Activated naive CD4-positive, alpha-beta T cell treated with Interleukin-2 at 50 U/mL for 16 hours (primary cell): ENCODE data around the gene FOXN1.
A peak's percentile ranks its signal among the peaks of the same experiment; 100 is the strongest.

ENCODE experiments used
- DNase-seq: peaks from one replicate; pipeline ENCODE4 v3.0.0-alpha.2; 2020

Gene FOXN1

DNA sequence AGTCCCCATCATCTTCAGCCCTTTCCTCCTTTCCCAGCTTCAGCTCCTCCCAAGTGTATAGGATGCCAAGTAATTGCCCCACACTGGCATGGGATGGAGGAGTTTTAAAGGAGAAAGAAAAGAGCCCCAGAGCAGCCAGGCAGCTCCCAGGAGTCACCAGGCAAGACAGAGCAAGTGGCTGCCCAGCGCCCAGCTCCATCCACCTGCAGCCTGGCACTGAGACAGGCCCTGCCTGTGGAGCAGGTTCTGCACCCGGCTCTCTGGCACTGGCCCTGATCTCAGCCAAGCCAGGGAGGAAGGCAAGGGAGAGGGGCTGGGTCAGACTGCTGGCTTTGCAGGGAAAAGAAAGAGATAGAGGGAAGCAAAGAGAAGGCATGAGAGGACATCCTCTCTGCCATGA is 21.7 kb downstream of the FOXN1 start:
- DNase-seq = no peak

DNA sequence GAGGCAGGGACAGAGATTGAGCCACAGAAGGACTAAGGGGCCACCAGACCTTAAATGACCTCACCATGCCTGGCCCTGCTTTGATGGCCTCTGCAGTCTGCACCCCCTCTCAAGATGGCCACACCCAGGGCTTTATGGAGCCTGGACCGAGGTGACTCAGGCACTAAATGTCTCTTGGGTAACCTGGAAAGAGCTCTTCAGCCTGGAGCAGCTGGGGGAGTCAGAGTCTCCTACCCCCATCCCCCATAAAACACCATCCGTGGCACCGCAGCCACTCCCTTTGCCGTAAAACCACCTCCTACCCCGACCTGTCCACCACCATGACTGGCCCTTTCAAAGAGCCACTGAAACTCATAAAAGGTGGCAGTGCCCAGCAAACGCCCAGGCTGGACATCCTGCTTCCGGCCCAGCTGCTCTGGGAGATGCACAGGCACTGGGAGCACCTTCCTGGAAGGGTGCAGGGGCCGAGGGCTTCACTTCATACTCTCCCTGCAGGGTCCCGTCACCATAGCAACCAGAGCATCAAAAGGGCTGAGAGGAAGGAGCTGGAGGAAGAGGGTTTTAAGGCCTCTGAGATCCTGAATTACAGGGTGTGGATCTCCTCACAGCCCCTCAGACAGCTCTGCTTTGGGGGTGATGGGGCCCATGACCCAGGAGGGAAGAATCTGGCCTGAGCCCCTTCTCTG is 22.3 kb downstream of the FOXN1 start:
- DNase-seq = no peak

DNA sequence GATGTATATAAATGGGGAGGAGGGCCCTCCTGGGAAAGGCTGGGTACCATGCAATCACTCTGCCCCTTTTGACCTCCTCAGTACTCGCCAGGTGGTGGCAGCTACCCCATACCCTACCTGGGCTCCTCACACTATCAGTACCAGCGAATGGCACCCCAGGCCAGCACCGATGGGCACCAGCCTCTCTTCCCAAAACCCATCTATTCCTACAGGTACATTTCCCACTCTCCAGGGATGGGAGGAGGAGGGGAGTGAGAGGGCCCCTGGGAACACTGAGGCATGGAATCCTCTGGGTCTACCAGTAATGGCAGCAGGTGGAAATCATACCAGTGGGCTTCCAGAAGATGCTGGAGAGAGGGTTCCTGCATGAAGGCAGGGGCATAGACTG is 22.9 kb downstream of the FOXN1 start:
- no peak for DNase-seq

DNA sequence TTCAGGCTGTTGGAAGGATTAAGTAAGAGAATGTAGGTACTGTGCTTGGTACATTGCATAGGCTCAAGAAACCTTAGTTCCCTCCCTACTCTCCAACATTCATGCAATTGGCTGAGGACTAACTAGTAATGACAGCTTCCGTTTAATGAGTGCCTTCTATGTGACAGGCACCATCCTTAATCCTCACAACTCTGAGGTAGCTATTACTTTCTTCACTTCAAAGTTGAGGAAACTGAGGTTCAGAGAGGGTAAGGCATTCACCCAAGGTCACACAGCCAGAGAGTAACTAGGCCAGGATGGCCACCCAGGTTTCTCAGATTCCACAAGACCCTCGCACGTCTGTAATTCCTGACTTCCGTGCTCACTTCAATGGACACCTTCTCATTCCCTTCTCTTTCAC is 24.1 kb downstream of the FOXN1 start:
- DNase-seq = no peak

DNA sequence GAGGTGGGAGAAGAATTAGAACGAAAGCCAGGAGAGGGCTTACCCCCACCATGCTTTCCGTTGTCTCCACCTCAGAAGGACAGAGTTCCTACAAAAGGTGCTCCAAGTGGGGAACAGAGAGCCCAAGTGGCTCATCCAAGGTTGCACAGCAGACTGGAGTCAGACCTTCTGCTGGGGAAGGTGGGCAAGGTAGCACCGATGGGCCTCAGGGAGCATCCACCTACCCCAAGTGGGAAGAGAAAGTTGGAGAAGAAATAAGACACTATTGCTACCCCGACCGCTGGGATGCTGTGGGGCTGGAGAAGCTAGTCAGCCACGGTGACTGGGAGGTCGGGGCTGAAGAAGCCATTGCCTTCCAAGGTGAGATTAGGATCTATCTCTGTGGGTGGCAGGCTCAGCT is 24.8 kb downstream of the FOXN1 start:
- DNase-seq = no peak

DNA sequence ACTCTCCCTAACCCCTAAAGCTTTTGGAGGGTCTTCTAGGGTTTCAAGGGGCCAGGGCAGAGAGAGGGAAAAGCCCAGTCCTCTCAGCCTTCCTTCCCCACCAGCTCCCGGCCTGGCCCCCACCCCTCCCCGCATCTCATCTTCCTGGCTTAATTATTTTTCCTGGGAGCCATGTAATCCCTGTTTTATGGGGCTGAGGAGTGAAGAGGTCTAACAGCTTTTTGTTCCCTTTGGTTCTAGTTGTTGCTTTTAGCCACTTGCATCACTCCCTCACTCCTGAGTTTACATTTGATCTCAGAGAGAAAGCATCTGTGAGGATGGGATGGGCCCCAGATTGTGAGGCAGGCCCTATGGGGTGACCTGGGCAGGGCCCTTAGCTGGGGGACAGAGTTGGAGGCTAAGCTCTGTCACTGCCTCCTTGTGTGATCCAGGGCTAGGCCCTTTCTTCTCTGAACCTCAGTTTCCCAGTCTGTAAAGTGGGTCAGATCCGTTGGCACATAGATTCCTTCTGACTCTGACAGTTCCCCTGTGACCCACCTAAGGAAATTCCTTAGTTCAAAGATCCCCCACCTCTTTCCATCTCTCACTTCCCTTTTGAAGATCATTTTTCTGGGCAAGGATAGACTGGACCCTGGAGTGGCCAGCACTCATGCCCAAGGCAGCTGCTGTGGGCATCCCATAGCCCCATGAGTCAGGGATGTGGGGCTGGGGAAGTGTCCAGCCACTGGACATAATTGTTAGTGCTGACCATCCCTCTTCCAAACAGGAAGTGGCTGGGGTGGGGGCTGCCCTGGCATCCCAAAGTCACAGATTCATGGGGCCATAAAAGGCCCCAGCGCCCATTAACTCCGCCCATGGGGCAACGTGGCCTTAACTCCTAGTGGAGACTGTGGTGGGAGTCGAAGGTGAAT is 26.2 kb downstream of the FOXN1 start:
- no peak for DNase-seq

DNA sequence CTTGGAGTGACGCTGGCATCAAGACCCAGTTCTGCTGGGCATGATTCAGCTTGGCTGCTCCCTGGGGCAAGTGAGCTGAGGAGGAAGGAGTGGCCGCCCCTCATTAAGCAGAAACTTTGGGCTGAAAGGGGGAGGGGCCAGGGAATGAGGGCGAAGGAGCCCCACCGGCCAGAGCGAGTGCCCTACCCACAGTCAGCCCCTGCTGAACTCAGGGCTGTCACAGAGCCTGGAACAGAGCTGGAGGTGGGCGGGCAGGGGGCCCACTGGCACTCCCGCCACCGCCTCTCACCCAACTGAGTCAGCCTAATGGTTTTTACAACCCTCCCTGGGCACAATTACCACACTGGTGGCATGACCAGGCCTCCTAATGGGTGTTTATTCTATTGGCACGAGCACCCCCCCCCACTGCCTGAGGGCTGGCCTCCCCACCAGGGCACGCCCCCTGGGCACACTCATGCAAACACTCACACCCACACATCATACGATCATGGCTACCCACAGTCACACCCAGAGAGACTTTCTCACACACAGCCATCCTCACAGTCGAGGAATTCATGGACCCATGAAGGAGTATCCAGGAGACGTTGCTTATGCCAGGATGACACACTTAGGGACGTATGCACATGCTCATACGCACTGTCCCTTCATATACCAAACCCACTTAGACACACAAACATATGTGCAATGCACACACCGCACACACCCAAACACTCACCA is 27.1 kb downstream of the FOXN1 start:
- no peak for DNase-seq

DNA sequence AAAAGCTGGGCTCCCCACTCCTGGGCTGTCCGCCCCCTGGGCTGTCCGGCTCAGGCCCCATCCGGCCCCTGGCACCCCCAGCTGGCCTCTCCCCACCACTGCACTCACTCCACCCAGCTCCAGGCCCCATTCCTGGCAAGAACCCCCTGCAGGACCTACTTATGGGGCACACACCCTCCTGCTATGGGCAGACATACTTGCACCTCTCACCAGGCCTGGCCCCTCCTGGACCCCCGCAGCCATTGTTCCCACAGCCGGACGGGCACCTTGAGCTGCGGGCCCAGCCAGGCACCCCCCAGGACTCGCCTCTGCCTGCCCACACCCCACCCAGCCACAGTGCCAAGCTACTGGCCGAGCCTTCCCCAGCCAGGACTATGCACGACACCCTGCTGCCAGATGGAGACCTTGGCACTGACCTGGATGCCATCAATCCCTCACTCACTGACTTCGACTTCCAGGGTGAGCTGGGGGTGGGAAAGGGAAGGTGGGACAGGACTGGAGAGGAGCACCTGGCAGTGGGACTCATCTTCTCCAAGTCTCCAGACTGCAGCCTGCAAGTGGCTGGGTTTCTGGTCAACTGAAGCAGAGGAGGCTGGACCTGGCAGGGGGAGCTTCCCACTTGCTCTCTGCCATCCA is 28.7 kb downstream of the FOXN1 start:
- DNase-seq = no peak

DNA sequence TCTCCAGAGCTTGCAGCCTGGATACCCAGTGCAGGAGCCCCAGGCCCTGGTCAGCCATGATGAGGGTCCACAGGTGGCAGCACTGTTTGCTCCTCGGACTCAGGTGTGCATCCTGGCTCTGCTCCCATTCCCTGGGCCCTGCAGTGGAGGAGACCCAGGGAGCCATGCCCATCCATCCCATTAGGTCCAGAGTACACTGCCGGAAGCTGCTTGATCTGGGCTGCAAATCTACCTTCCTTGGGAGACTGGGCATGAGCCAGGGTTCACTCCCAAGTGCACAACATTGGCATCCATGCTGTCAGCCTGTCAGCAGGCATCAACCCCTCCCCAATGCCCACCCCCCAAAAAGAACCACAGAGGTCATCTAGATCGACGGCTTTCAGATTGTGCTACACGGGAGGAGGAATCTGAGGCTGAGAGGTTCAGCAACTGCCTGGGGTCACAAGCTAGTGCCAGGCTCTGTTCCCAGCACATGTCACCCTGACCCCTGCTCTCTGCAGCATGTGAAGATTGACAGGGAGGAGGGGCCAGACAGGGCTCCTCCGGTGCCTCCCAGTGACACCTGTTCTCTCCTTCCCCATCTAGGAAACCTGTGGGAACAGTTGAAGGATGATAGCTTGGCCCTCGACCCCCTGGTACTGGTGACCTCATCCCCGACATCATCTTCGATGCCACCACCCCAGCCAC is 30.5 kb downstream of the FOXN1 start:
- no peak for DNase-seq

DNA sequence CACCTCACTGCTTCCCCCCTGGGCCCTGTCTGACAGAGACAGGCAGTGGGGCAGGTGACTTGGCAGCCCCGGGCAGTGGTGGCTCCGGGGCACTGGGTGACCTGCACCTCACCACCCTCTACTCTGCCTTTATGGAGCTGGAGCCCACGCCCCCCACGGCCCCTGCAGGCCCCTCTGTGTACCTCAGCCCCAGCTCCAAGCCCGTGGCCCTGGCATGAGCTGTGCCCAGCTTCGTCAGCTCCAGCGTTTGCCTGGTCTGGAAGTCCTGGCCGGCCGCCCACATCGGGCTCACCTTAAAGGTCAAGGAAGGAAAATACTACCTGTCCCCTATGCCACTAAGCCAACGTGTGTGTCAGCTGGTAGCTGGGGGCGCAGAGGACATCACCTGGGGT is 31.1 kb downstream of the FOXN1 start:
- no peak for DNase-seq

DNA sequence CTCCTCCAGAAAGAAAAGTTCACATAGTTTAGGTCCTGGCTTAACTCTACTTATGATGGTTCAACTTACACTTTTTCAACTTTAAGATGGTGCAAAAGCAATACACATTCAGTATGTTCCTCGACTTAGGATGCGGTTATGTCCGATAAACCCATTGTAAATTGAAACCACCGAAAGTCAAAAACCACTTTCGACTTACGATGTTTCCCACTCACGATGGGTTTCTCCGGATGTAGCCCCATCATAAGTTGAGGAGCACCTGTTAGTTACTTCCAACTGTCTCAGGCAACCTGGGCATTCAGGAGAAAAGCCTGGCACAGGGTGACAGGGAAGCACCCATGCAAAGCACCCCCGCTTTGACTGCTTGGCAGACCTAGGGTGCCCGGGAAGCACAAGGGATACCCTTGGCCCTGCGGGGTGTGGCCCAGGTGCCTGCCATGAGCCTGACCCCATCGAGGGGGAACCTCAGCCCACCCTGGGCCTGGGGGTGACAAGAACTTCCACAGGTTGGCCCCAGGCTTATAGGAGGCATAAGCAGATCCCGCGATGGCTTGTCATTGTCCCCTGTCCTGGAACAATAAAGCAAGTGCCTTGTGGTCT is 32.2 kb downstream of the FOXN1 start:
- no peak for DNase-seq

DNA sequence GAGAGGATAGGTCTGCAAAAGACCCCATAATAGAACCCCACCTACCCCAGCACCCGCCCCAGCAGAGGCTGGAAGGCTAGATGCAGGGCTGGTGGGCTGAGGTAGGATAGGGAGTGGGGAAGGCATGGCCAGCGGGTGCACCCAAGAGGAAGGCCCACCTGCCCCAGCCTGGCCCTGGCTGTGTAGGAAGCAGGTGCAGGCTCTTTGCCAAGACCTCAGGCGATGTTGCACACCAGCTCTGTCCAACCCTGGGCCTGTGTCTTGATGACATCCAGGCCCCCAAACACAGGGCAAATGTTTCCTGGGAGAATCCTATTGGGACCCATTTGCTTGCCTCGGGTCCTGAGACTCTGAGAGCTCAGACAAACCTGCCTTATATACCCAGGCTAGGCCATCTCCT is 34.1 kb downstream of the FOXN1 start:
- no peak for DNase-seq

DNA sequence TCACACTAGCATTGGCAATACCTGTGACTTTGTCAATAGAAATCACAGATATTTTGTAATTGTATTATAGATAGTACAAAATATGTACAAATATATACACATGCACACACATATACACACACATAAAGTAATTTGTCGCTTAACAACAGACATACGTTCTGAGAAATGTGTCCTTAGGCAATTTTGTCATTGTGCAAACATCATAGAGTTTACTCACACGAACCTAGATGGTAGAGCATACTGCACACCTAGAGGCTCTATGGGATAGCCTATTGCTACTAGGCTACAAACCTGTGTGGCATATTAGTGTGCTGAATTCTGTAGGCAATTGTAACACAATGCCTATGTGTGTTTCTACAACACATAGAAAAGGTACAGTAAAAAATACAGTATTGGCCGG is 35.3 kb downstream of the FOXN1 start:
- DNase-seq = no peak

DNA sequence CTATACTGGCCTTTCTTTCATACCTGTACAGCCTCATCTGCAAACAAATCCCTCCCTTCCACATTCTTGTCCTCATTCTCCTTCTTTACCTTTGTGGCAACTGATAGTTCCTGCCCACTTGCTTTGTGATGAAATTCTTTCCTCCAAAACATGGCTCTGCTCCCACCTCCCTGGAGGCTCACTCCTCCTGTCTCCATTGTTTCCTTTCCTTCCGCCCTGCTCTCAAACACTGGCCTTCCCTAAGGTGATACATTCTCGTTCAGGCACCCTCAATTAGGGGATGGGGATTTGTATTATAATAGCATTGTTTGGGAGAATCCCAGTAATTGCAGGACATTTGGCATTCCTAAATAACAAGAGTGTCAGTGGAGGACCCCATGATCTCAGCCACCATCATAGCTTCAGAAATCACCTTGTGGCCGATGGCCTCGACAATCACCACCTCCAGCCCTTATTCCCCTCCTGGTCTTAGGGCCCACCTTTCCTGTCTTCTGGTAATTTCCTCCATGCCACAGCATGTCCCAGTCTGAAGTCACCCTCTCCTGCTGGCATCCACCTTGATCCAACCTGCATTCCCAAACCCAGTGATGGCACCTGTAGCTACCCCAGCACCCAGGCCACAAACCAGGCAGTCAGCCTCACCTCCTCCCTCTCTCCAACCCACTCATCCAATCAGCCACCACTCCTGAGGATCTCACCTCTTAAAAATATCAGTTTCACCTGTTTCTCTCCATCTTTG is 38.4 kb downstream of the FOXN1 start:
- DNase-seq = no peak

DNA sequence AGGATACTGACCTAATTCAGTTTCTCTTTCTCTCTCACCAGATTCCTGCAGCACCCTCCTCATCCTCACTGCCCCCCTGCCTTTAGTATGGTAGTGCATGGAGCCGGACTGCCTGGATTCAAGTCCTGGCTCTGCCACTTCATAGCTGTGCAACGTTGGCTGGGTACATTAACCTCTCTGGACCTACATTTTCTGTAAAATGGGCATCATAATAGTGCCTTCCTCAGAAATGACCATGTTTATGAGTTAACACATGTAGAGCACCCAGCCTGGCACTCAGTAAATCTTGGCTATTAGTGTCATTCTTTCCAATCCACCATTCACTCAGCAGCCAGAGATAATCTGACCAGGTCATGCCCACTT is 39.0 kb downstream of the FOXN1 start:
- DNase-seq = no peak

DNA sequence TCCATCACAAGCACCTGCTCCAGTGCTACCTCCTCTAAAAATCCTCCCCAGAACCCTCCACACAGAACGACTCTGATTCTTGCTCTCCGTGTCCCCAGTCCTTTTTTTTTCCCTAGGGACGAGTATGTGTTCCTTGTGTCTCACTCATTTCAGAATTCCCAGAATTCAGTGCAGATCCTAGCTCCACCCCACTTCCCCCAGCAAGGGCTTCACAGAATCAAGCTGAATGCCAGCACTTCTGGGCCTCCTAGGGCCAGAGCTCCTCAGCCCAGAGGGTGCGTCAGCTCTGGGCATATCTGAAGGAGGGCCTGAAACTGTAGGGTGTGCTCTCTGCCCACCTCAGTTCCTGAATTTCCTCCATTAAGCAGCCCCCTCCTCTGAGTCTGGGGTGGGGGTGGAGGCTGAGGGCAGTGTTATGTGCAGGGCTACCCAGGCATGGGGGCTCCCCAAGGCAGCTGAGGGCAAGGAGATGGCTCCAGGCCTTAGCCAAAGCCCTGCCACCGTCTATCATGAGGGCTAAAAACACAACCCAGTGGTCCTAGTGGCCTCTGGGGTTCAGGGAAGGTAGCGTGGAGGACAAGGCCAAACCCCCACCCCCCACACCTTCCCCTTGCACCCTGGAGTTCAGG is 39.8 kb downstream of the FOXN1 start:
- no peak for DNase-seq

DNA sequence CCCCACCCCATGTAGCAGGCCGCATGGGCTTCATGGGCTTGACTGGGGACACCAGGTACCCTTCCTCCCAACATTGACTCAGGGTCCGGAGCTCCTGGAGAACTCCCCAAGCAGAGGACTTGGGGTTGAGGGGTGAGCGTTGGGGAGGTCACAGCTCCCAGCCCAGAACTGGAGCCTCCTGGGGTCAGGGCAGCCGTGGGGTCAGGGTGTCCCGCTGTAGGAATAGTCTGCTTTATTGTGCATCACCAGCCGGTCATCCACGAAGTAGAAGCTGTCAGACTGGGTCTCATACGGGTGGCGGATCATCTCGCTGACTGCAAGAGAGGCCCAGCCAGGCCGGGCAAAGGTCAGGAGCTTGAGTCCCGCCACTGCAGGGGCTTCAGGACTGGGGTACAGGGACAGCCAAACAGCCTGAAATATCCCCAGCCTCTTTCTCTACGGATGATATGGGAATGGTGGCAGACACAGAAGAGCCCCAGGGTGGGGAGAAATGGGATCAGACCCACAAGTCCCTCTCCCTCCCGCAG is 41.0 kb downstream of the FOXN1 start:
- DNase-seq = no peak

DNA sequence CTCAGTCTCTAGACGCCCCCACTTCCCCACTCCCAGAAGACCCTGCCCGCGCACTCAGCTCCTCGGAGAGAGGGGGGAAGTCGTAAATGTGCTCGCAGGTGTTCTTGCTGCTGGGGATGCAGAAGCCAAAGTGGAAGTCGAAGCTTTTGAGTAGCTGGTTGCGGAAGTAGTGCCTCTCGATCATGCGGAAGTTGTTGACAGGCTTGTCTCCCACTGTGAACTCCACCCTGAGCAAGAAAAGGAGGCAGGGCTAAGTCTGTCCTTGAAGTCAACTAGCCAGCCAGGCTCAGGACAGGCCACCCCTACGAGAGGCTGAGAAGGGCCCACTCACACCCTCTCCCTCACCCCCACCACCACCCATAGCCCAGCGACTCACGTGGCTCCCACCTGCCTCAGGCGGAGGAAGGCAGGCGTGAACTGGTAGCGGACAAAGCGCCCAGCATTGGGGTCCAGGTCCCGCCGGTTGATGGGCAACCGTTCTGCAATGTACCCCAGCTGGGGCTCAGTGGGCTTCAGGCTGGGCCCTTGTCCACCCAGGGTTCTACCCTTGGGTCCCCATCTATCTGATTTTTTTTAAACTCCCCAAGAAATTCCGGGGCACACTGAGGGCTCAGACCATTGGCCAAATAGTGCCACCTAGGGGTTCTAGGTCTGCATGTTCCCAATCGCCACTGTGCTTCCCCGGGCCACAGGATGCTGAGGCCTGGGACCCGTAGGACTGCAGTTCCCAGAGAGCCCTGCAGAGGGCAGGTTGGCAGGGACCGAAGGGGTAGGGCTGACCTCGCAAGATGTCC is 41.7 kb downstream of the FOXN1 start:
- DNase-seq = peak; percentile 71

DNA sequence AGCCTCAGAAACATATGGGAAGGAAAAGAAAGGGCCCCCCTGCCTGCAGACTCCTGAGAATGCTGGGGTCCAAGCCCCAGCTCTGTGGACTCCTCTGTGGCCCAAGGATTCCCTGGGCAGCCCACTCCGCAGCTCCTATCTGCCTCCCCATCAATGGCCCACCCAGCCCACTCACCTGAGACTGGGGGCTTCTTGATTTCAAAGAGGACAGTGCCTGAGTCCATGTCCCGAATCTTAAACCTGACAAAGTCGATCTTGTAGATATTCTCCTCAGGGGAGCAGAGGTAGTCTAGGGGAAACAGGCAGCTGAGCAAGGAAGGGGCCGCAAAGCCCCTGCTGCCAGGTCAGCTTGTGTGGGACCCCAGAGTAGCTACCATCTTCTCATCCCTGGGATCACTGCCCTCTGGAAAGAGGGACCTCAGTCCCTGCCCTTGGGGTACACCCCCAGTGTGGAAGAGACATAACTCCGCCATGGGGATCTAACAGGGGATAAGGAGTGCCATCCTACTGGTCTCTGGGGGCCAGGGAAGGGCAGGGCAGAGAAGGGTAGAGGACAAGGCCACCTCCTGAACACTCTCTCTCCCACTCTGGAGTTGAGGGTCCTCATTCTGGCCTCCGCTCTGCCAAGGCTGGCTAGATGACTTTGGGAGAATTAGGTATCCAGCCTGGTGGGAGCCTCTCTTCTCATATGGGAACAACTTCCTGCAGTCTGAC is 42.4 kb downstream of the FOXN1 start:
- no peak for DNase-seq
